LNCaP clone FGC (cell line): ENCODE results near the gene GMDS.

Experiments
- DNase-seq: peaks from one replicate; pipeline ENCODE4 v3.0.0-alpha.2; 2011; ENCODE audit warnings: low read depth
- H3K4me3 ChIP-seq: 2 replicates; pipeline ENCODE4 v1.5.1; 2011; ENCODE audit warnings: mild to moderate bottlenecking, low read depth, low read length, control low read depth
- CTCF ChIP-seq: IDR thresholded peaks from 2 replicates; pipeline ENCODE4 v1.5.1; 2012; ENCODE audit warnings: mild to moderate bottlenecking; ENCODE audit not compliant: control insufficient read depth, insufficient read depth; ENCODE audit errors: extremely low read depth

The GMDS gene

DNA sequence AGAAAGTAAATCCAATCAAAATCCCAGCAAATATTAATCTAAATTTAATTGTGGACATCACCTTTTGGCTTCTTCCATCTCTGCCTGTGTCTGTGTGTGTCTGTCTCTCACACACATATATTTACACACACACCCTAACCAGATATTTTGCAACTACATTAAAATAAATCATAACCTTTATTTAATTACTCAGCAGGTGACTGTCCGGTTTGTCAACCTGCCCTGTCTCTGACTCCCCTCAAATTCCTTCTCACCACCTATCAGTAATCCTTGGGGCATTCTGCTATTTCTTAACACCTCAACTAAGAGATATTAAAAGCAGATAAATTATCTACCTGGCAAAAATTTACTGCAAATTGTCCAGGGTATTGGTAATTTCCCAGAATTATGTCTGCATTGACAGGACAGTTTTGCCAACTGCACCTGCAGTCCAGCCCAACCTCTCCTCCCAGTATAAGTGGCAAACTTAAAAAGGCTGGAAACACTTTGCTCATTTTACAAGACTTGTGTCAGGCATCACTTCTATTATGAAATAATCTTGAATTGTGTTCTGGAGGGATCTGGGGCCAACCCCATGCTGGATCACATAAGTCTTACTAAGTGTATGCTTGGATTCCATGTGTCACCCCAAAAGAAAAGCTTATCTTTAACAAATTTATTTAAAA lies 216.1 kb downstream of the GMDS start:
- TF ChIP-seq CTCF: no peak
- DNase-seq: no peak

GRCh38 chr6:2028457-2029038 lies 216.9 kb downstream of the GMDS start:
- no peak for DNase-seq
- TF ChIP-seq CTCF: no peak
- no peak overlapping the region for H3K4me3 ChIP-seq

More for the DNA sequence above, 216.1 kb downstream of the GMDS start:
- H3K4me3 ChIP-seq: no peak overlapping the region

- no peak overlapping the region for H3K4me3 ChIP-seq
- TF ChIP-seq CTCF: no peak
- no peak for DNase-seq
These were observed 219.3 kb downstream of the GMDS start for GRCh38 chr6:2026133-2026532.

DNA sequence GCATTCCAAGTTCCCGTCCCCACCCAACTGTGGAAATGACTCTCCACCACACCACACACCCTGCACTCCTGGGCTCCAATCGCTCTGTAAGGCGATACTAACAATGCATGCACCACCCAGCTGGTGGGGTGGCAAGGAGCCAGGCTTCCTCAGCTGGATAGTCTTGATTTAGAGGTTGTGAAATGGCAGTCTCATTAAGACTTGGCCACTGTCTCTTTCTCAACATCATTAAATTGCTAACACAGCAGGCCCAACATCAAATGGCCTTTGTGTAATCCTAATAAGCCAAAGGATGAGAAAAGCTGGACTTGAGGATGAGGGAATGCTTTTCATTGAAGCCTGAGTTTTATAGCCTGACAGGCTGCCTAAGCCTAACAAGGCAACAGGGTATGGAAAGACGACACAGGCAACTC lies 223.7 kb downstream of the GMDS start:
- H3K4me3 ChIP-seq: no peak overlapping the region
- TF ChIP-seq CTCF: no peak
- DNase-seq: no peak

DNA sequence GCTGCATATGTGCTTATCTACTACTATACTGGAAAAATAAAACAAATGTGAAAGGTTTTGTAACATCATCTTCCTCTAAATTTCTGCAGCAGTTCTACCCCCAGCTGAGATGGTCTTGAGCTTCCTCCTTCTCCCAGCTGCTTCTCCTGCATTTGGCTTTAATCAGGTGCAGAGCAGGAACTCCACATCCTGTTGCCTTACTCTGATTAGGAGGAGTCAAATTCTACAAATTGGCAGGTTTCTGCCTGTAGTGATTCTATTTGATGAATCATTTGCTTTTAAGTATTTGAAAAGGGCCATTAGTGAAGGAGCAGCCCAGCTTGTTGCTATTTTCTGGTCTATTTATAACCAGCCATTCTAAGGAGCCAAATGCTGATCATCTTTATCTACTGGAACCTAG lies 224.5 kb downstream of the GMDS start:
- DNase-seq: no peak
- no peak for TF ChIP-seq CTCF
- H3K4me3 ChIP-seq: no peak overlapping the region

GRCh38 chr6:2019051-2019450 lies 226.4 kb downstream of the GMDS start:
- no peak for DNase-seq
- TF ChIP-seq CTCF: no peak
- no peak overlapping the region for H3K4me3 ChIP-seq

DNA sequence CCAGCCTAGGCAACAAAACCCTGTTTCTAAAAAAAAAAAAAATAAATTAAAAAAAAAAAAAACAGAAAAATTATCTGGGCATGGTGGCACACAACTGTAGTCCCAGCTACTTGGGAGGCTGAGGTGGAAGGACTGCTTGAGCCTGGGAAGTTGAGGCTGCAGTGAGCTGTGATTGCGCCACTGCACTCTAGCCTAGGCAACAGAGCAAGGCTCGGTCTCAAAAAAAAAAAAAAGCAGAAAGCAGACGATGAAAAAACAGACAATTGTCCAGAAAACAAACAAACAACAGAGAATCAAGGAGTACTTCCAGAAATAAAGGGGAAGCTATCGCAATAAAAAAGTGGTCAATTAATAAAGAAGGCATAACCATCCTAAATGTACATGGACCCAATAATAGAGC lies 229.4 kb downstream of the GMDS start:
- no peak for DNase-seq
- no peak overlapping the region for H3K4me3 ChIP-seq
- no peak for TF ChIP-seq CTCF
